CD4-positive, alpha-beta memory T cell (primary cell): Measurements from ENCODE around the gene ARL6IP1. TPM values are rescaled to one million over a fixed set of nuclear protein-coding genes. Genes with fewer than 3 reads are reported as not detected.

Source experiments
- polyA plus RNA-seq, 2 donors: library from polyadenylated mRNA; unstranded; fragments of 300-500 nt; fragmentation: Illumina TruSeq; gene quantifications; one replicate each; pipeline ENCODE4 v1.2.3, GENCODE V29; 2021
- total RNA-seq, 2 experiments: library from RNA; stranded (reverse); gene quantifications; one replicate each; pipeline ENCODE4 v1.2.3, GENCODE V29; 2021

ARL6IP1 gene
- total and polyA plus RNA-seq, 4 experiments from 2014 or later, result 105 to 306 (median 147) TPM

Other genes with a start within 250 kb of the ARL6IP1 start
- 100 to 1,000 TPM; 104 to 115 TPM for gene NOMO2, start 239.5 kb downstream of the ARL6IP1 start, total RNA-seq
- 10 to 100 TPM; 77.9 to 81.7 TPM for gene NOMO2, start 239.5 kb downstream of the ARL6IP1 start, polyA plus RNA-seq
- 1,000 to 10,000 TPM; 3,088 to 3,151 TPM for gene RPS15A, start 11.2 kb downstream of the ARL6IP1 start, total RNA-seq
- gene RPS15A, start 11.2 kb downstream of the ARL6IP1 start, polyA plus RNA-seq, result 1,000 to 10,000 TPM; 2,383 to 3,794 TPM
- 100 to 1,000 TPM; 170 to 177 TPM for gene SMG1, start 124.9 kb upstream of the ARL6IP1 start, total RNA-seq
- 10 to 100 TPM in 1 of 2 donors, 1 to 10 TPM in 1; 5.4 to 19.0 TPM for gene SMG1, start 124.9 kb upstream of the ARL6IP1 start, polyA plus RNA-seq
- not detected for gene TMC7, start 182.4 kb upstream of the ARL6IP1 start, total RNA-seq
- not detected for gene TMC7, start 182.4 kb upstream of the ARL6IP1 start, polyA plus RNA-seq